Trophoblast cell (in vitro differentiated cells and primary cell): ENCODE measurements around the gene BICD2.
A peak's percentile ranks its signal among the peaks of the same experiment; 100 is the strongest.

Source experiments
- DNase-seq, 2 donors: peaks; one replicate each; pipeline ENCODE4 v3.0.0-alpha.2; 2016
- H2AFZ ChIP-seq: 2 replicates; pipeline ENCODE4 v1.6.1; 2013; ENCODE audit warnings: low read length, moderate library complexity, mild to moderate bottlenecking; ENCODE audit not compliant: insufficient read depth, poor library complexity
- H2AK5ac ChIP-seq: 2 replicates; pipeline ENCODE4 v1.6.1; 2013; ENCODE audit warnings: mild to moderate bottlenecking, low read length
- H2BK120ac ChIP-seq: 2 replicates; pipeline ENCODE4 v1.6.1; 2013; ENCODE audit warnings: low read length, mild to moderate bottlenecking, moderate library complexity; ENCODE audit not compliant: insufficient read depth, poor library complexity
- H2BK12ac ChIP-seq: 2 replicates; pipeline ENCODE4 v1.6.1; 2013; ENCODE audit warnings: mild to moderate bottlenecking, low read length, moderate library complexity
- H2BK5ac ChIP-seq: 2 replicates; pipeline ENCODE4 v1.6.1; 2013; ENCODE audit warnings: low read length, low read depth, moderate library complexity, mild to moderate bottlenecking; ENCODE audit not compliant: poor library complexity
- H3K14ac ChIP-seq: 2 replicates; pipeline ENCODE4 v1.6.1; 2013; ENCODE audit warnings: mild to moderate bottlenecking, low read length
- H3K18ac ChIP-seq: 2 replicates; pipeline ENCODE4 v1.6.1; 2013; ENCODE audit warnings: mild to moderate bottlenecking, low read length
- H3K23ac ChIP-seq: 2 replicates; pipeline ENCODE4 v1.6.1; 2013; ENCODE audit warnings: low read length
- H3K27ac ChIP-seq: 2 replicates; pipeline ENCODE4 v1.5.1; 2013; ENCODE audit warnings: low read depth, mild to moderate bottlenecking, inconsistent platforms, low read length, moderate library complexity
- H3K27me3 ChIP-seq: 2 replicates; pipeline ENCODE4 v1.6.1; 2013; ENCODE audit warnings: inconsistent platforms, mild to moderate bottlenecking, low read length, moderate library complexity; ENCODE audit not compliant: insufficient read depth
- H3K36me3 ChIP-seq, 2 experiments: 1 replicate in 1 of 2; 2 replicates in 1 of 2; pipeline ENCODE4 v1.6.1; 2013; ENCODE audit warnings: low read length in 2 of 2, mild to moderate bottlenecking in 2 of 2, moderate library complexity in 1 of 2; ENCODE audit not compliant: insufficient read depth in 2 of 2, control insufficient read depth in 1 of 2
- H3K4ac ChIP-seq: 2 replicates; pipeline ENCODE4 v1.6.1; 2013; ENCODE audit warnings: low read depth, mild to moderate bottlenecking, low read length, moderate library complexity
- H3K4me1 ChIP-seq, 2 experiments: 1 replicate in 1 of 2; 2 replicates in 1 of 2; pipeline ENCODE4 v1.6.1; 2013; ENCODE audit warnings: low read length in 2 of 2, mild to moderate bottlenecking in 2 of 2, moderate library complexity in 1 of 2; ENCODE audit not compliant: insufficient read depth in 2 of 2, control insufficient read depth in 1 of 2
- H3K4me2 ChIP-seq: 2 replicates; pipeline ENCODE4 v1.6.1; 2013; ENCODE audit warnings: inconsistent platforms, mild to moderate bottlenecking, low read length, moderate library complexity
- H3K4me3 ChIP-seq: 2 replicates; pipeline ENCODE4 v1.5.1; 2013; ENCODE audit warnings: mild to moderate bottlenecking, low read depth, low read length, inconsistent platforms
- H3K79me1 ChIP-seq: one replicate; pipeline ENCODE4 v1.6.1; 2013; ENCODE audit warnings: low read length
- H3K79me2 ChIP-seq: 2 replicates; pipeline ENCODE4 v1.6.1; 2013; ENCODE audit warnings: low read length, mild to moderate bottlenecking; ENCODE audit not compliant: control insufficient read depth, insufficient read depth, poor library complexity
- H3K9ac ChIP-seq: 2 replicates; pipeline ENCODE4 v1.6.1; 2013; ENCODE audit warnings: mild to moderate bottlenecking, low read length
- H3K9me3 ChIP-seq: 2 replicates; pipeline ENCODE4 v1.6.1; 2013; ENCODE audit warnings: low read depth, mild to moderate bottlenecking, control low read depth, inconsistent platforms, low read length; ENCODE audit not compliant: insufficient read depth
- H4K12ac ChIP-seq: 2 replicates; pipeline ENCODE4 v1.6.1; 2013; ENCODE audit warnings: low read depth, mild to moderate bottlenecking, low read length, moderate library complexity
- H4K8ac ChIP-seq: 2 replicates; pipeline ENCODE4 v1.6.1; 2013; ENCODE audit warnings: low read depth, mild to moderate bottlenecking, low read length, moderate library complexity
- H4K91ac ChIP-seq: one replicate; pipeline ENCODE4 v1.6.1; 2013; ENCODE audit warnings: low read depth, mild to moderate bottlenecking, low read length, moderate library complexity
- WGBS: extraction: QIAGEN DNeasy Blood & Tissue Kit; methylation state at CpG from one replicate; pipeline ENCODE4 v1.1.7; 2013; ENCODE audit warnings: missing lambda C conversion rate; ENCODE audit not compliant: insufficient read length, insufficient coverage; ENCODE audit errors: extremely low coverage; 5-methylcytosine and 5-hydroxymethylcytosine counted together

BICD2 gene

DNA sequence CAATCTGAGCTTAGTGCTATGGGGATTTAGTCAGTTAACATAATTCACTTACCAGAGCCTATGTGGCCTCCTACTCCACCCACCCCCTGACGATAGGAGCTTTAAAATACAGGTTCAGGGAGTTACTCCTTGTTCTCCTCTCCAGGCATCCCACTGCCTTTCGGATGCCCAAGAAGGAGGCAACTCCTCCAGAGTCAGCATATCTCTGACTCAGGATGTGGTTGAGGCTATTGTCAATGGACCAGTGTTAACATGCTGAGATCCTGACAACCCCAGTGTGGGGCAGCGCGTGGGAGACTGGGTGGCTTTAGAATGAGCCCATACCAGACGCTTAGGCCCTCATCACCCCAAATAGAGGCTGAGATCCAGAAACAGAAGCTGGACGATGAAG, 27.4 kb downstream of the BICD2 start:
- Histone ChIP-seq H2AK5ac (no peak overlapping the region), H2BK5ac (no peak overlapping the region), H3K36me3 (no peaks in the 10 kb centered on the region), H3K4me1 (peaks cover 38 to 49% of the 10 kb centered on the region in 2 experiments), H3K4me3 (no peak overlapping the region), H3K9ac (no peak overlapping the region), H4K12ac (no peak overlapping the region), H3K79me2 (peaks cover 23% of the 10 kb centered on the region), H2BK120ac (no peak overlapping the region), H3K4ac (no peak overlapping the region), H4K91ac (no peak overlapping the region), H3K4me2 (no peak overlapping the region), H3K27ac (no peak overlapping the region), H3K9me3 (peaks cover 2% of the 10 kb centered on the region), H3K79me1 (peaks cover 20% of the 10 kb centered on the region), H3K23ac (no peak overlapping the region), H3K18ac (no peak overlapping the region), H3K27me3 (no peaks in the 10 kb centered on the region), H3K14ac (no peak overlapping the region), H2BK12ac (no peak overlapping the region), H2AFZ (no peak overlapping the region), H4K8ac (no peak overlapping the region)
- no peak for DNase-seq
- WGBS, result no CpG with 5 or more reads among the region's 6 CpGs

- H3K18ac ChIP-seq, result peak overlapping the region; percentile 88
- no CpG with 5 or more reads among the region's 9 CpGs for WGBS
- peak overlapping the region; percentile 69 for H2AK5ac ChIP-seq
- peak overlapping the region; percentile 27 for H2BK12ac ChIP-seq
- H3K14ac ChIP-seq, result peak overlapping the region; percentile 34
- peak overlapping the region; percentile 28 for H4K91ac ChIP-seq
- H3K23ac ChIP-seq, result no peak overlapping the region
- H2BK120ac ChIP-seq, result peak overlapping the region; percentile 54
- H3K27ac ChIP-seq, result no peak overlapping the region
- peak overlapping the region; percentile 25 for H4K8ac ChIP-seq
- H3K4me2 ChIP-seq, result no peak overlapping the region
- H4K12ac ChIP-seq, result no peak overlapping the region
- peaks cover 20% of the 10 kb centered on the region for H3K79me1 ChIP-seq
- H3K4me1 ChIP-seq, result peaks cover 38 to 49% of the 10 kb centered on the region in 2 experiments
- H3K9me3 ChIP-seq, result peaks cover 2% of the 10 kb centered on the region
- peaks cover 23% of the 10 kb centered on the region for H3K79me2 ChIP-seq
- H3K27me3 ChIP-seq, result no peaks in the 10 kb centered on the region
- no peak overlapping the region for H3K9ac ChIP-seq
- peak overlapping the region; percentile 47 for H2AFZ ChIP-seq
- H3K36me3 ChIP-seq, result no peaks in the 10 kb centered on the region
- H2BK5ac ChIP-seq, result peak overlapping the region; percentile 21
- H3K4me3 ChIP-seq, result no peak overlapping the region
- peak overlapping the region; percentile 81 for H3K4ac ChIP-seq
- DNase-seq, result no peak
These were observed 27.9 kb downstream of the BICD2 start for GRCh38 chr9:92736563-92737215.

GRCh38 chr9:92735636-92736562, 28.7 kb downstream of the BICD2 start:
- peak overlapping the region; percentile 76 for H3K4ac ChIP-seq
- H3K79me2 ChIP-seq, result peaks cover 26% of the 10 kb centered on the region
- H2AFZ ChIP-seq, result no peak overlapping the region
- H4K12ac ChIP-seq, result no peak overlapping the region
- no peak overlapping the region for H2AK5ac ChIP-seq
- H3K79me1 ChIP-seq, result peaks cover 20% of the 10 kb centered on the region
- H3K4me3 ChIP-seq, result no peak overlapping the region
- H3K9ac ChIP-seq, result no peak overlapping the region
- no peak overlapping the region for H3K4me2 ChIP-seq
- peak overlapping the region; percentile 4 for H4K91ac ChIP-seq
- H2BK120ac ChIP-seq, result peak overlapping the region; percentile 0
- no peak overlapping the region for H3K14ac ChIP-seq
- no peak for DNase-seq
- H4K8ac ChIP-seq, result no peak overlapping the region
- H3K27ac ChIP-seq, result peak overlapping the region; percentile 41
- peak overlapping the region; percentile 1 for H2BK5ac ChIP-seq
- peaks cover 38 to 49% of the 10 kb centered on the region in 2 experiments for H3K4me1 ChIP-seq
- no peaks in the 10 kb centered on the region for H3K36me3 ChIP-seq
- H3K27me3 ChIP-seq, result no peaks in the 10 kb centered on the region
- peak overlapping the region; percentile 4 for H3K18ac ChIP-seq
- no CpG with 5 or more reads among the region's 9 CpGs for WGBS
- H3K9me3 ChIP-seq, result peaks cover 2% of the 10 kb centered on the region
- H3K23ac ChIP-seq, result no peak overlapping the region
- H2BK12ac ChIP-seq, result no peak overlapping the region

- Histone ChIP-seq H3K4me2 (no peak overlapping the region), H3K9ac (no peak overlapping the region), H2BK5ac (peak overlapping the region; percentile 23), H4K12ac (no peak overlapping the region), H3K18ac (peak overlapping the region; percentile 31), H3K79me1 (peaks cover 18% of the 10 kb centered on the region), H3K79me2 (peaks cover 23% of the 10 kb centered on the region), H2AFZ (no peak overlapping the region), H2BK12ac (no peak overlapping the region), H3K4me3 (no peak overlapping the region), H3K27ac (peak overlapping the region; percentile 29), H3K14ac (peak overlapping the region; percentile 15), H3K4ac (peak overlapping the region; percentile 16), H4K91ac (peak overlapping the region; percentile 56), H3K4me1 (peaks cover 35 to 46% of the 10 kb centered on the region in 2 experiments), H3K23ac (no peak overlapping the region), H3K36me3 (peaks cover 0 to 3% of the 10 kb centered on the region in 2 experiments), H2BK120ac (peak overlapping the region; percentile 27), H4K8ac (peak overlapping the region; percentile 9), H2AK5ac (no peak overlapping the region), H3K27me3 (no peaks in the 10 kb centered on the region), H3K9me3 (peaks cover 2% of the 10 kb centered on the region)
- WGBS, result no CpG with 5 or more reads among the region's 9 CpGs
- peak; percentile 82 to 84 for DNase-seq
These were observed 29.6 kb downstream of the BICD2 start for GRCh38 chr9:92734931-92735635.
